ENCODE data around the gene TBL1XR1. TPM values are rescaled to one million over a fixed set of nuclear protein-coding genes. Genes with fewer than 3 reads are reported as not detected.

TBL1XR1 gene
- 100 to 1,000 TPM; 126 to 146 TPM for total RNA-seq
- long read RNA-seq, donor 1, full-length matches to known transcripts = 1 of 11 reads
- long read RNA-seq, donor 1, partial matches to known transcripts = 3 of 11 reads
- long read RNA-seq, donor 1, other reads (novel, unspliced or antisense) = 7 of 11 reads
- long read RNA-seq, donor 2, full-length matches to known transcripts = 2 of 13 reads
- long read RNA-seq, donor 2, partial matches to known transcripts = 5 of 13 reads
- long read RNA-seq, donor 2, other reads (novel, unspliced or antisense) = 6 of 13 reads

DNA sequence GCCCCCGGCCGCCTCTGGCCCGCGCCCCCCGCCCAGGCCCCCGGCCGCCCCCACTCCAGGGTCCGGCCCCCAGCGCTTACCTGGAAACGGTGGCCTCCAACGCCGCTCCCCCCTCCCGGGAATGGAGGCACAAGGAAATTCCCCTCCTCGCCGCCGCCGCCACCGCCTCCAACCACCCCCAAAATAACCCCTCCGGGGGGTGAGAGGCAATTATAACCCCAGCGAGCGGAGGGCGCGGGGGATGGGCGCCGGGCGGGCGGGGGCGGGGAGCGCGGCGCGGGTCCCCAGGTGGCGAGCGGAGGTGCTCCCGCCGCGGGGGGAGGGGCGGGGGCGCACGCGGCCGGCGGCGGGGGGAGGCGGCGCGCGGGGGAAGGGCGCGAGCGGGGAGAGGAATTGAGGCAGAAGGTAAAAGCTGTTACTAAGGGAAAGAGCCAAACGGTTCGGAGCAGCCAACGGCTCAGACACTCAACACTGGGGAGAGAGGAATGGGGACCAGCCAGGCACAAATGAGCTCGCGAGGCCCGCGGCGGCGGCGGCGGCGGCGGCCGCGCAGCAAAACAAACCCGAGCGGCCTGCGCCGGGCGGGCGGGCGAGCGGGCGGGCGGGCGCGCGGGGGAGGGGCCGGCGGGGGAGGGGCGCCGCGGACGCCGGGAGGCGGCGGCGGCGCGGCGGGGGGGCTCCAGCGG lies at the start of gene TBL1XR1:
TBL1XR1 (minus strand) TSS at position 442 of the 686 bp plus-strand sequence. CDS start 132,505 bp downstream, outside the sequence.
- DNase-seq (ENCODE audit: low spot score) = peak; percentile 97
- intact Hi-C loops (cut with DNase I) = loop anchor here (2.0 to 10.0 kb wide), 3 partner anchors 142 to 162 kb away; no protein-coding TSS in a partner anchor

DNA sequence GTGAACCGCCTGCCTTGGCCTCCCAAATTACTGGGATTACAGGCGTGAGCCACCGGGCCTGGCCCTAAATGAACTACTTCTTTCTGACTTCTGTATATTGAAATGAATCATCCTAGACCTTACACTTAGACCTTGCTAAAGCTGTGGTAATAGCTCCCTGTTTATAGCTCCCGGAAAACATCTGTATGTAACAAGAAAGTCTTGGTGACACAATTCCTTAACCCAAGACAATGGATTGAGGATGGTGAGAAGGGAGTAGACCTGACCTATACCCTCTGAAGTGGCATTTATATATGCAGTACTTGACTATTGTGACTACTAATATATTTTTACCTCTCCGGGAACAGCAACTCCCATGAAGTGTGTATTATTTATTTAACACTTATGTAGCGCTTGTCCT lies 48.0 kb upstream of the TBL1XR1 start:
- no peak for DNase-seq (ENCODE audit: low spot score)
- intact Hi-C loops (cut with DNase I) = no loop called here

DNA sequence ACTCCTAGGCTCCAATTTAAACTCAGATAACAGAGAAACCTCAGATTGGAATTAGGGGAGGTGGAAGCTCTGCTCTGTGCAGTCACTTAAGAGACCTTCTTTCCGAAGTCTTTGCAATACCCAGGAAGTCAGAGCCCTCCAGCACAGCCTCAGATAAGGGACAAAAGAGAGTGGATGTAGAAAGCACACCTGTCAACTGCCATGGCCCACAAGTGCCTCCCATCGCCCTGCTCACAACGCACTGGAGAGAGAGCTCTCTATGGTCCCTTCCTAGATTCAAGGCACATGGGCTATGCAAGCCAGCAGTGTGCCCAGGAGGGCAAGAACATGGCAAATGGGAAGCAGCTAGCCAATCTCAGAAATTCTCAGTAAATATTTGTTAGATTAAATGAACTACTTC lies 47.3 kb upstream of the TBL1XR1 start:
- intact Hi-C loops (cut with DNase I) = no loop called here

DNA sequence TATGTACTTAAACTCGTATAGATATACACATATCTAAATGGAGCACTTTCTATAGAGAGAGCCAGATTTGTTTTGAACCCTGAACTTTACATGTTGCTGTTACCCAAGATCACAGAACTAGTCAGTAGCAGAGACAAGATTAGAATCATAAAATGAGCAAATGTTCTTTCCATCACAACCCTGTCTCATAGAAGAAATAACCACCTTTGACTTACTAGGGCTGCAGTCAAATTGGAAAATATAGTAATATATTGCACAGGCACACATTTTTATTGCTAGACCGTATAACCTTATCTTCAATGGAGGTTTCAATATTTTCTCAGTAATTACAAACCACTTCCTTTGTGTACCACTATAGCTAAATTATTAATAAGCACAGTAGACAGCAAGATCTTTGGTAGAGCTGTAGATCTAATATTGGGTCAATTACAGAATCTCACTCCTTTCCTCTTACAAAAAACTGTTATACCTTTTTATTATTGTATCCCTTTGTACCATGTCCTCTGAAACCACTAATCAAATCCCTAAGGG lies 41.5 kb upstream of the TBL1XR1 start:
- no peak for DNase-seq (ENCODE audit: low spot score)
- intact Hi-C loops (cut with DNase I) = no loop called here

More for the DNA sequence above, 47.3 kb upstream of the TBL1XR1 start:
- no peak for DNase-seq (ENCODE audit: low spot score)

DNA sequence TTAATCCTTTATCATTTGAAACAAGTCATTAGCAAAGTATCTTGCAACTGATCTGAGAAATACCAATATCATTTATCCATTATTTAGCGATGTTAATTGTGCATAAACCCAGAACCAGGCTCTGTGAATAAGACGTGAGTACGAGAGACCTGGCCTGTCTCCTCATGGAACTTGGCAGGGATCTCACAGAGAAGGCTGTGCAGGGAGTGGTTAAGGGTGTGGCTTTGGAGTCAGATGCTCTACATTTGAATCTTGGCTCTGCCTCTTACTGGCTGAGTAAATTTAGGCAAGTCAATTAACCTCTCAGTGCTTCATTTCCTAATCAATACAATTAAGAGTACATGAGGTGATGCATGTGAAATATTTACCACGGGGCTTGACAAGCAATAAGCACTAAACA lies 39.9 kb upstream of the TBL1XR1 start:
- intact Hi-C loops (cut with DNase I) = no loop called here
- DNase-seq (ENCODE audit: low spot score) = no peak

DNA sequence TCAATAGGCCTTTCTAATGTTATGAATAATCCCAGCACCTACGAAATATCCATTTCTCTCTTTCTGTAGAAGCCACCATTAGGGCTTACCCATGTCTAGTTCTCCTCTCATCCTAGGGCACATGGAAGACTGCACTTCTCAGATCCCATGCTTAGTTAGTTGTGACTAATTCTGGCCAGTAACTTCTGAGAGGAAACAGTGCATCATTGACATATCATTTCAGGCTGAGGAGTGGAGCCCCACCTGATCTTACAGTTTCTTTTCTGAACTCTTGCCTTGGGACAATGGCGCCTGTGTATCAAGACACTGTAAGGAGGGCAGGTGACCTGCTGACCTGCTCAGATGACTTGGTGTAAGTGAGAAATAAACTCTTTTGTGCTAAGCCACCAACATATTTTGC lies 39.4 kb upstream of the TBL1XR1 start:
- intact Hi-C loops (cut with DNase I) = no loop called here
- DNase-seq (ENCODE audit: low spot score) = no peak

DNA sequence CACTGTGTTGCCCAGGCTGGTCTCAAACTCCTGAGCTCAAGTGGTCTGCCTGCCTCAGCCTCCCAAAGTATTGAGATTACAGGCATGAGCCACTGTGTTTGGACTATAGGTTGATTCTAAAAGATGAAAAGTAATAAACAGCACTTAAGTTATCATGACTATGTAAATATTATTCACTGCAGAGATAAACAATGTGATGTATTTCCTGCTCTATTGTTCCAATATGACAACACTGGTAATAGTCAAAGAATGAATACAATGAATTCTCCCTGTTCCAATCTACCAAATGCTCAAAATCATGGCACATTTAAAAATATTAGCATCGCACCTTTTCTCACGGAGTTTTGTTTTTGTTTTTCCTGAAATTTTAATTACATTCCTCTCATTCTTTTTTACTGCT lies 36.8 kb upstream of the TBL1XR1 start:
- intact Hi-C loops (cut with DNase I) = no loop called here
- DNase-seq (ENCODE audit: low spot score) = no peak

DNA sequence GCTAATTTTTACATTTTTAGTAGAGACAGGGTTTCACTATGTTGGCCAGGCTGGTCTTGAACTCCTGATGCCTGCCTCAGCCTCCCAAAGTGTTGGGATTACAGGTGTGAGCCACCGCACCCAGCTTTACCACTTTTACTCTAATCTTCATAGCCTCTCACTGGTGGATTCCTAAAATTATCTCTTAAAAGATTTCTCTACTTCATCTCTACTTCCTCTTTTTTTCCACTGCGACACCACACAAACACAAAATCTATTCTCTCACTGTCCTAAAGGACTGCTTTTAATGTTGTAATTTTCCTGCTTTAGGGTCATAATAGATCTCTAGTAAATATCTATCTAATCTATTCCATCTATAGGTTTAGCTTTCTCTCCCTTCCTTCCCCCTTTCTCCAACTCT lies 34.0 kb upstream of the TBL1XR1 start:
- intact Hi-C loops (cut with DNase I) = no loop called here
- DNase-seq (ENCODE audit: low spot score) = no peak

DNA sequence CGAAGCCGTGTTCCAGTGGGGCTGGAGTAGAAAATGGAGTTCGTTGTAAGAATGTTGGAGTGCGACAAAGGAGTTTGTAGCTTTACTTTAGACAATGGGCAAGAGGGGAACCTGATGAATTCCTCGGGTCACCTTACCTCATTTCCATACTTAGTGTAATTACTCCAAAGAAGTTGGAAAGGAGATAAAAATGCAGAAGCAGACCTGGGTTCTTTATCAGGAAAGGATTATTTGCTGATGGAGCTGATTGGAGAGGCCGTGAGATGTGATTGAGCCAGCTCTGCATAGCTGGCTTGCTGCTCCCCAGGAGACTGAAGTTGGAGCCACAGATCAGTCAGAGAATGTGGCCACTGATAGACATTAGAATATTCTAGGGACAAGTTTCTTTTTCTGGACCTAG lies 33.4 kb upstream of the TBL1XR1 start:
- DNase-seq (ENCODE audit: low spot score) = no peak
- intact Hi-C loops (cut with DNase I) = no loop called here

DNA sequence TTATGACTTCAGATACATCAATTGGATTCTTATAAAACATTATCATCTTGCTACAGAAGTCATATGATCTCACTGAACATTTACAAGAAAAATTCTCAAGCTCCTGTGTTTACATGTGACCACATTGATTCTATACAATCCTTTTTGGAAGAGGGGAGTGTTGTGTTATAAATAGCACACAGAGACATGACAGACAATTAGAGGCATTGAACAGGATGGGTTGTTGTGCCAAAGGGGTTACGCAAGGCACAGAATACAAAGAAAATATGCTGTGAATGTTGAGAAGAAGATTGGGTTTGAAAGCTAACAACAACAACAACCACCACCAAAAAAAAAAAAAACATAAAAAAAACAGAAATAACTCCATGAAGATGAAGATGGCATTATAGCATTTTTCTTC lies 32.5 kb upstream of the TBL1XR1 start:
- intact Hi-C loops (cut with DNase I) = no loop called here
- DNase-seq (ENCODE audit: low spot score) = no peak

DNA sequence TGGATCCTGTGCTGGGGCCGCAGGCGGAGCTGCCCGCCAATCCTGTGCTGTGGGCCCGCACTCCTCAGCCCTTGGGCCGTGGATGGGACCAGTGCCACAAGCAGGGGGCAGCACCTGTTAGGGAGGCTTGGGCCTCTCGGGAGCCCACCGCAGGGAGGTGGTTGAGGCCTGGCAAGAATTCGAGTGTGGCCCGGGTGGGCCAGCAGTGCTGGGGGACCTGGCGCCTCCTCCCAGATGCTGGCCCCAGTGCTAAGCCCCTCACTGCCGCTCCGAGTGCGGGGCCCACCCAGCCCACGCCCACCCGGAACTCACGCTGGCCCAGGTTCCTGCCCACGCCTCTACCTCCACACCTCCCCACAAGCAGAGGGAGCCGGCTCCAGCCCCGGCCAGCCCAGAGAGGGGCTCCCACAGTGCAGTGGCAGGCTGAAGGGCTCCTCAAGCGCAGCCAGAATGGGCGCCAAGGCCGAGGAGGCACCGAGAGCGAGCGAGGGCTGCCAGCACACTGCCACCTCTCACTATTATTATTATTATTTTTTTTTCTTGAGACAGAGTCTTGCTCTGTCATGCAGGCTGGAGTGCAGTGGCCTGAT lies 31.4 kb upstream of the TBL1XR1 start:
- no peak for DNase-seq (ENCODE audit: low spot score)
- intact Hi-C loops (cut with DNase I) = no loop called here

DNA sequence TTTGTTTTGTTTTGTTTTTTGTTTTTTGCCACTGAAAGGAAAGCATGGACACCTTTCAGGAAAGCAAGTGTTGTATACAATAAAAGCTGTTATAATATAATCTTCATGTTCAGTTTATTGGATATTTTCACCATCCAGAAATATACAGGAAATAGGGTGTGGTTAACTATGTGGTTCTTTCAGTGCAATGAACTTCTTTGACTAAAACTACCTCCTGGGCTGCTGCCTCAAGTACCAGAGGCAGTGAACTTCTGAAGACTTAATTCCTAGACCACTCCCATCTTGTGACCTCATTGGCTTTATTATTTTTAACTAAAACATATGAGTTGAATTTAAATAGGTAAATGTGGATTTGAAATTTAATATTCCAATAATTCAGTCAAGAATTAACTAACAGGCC lies 27.1 kb upstream of the TBL1XR1 start:
- intact Hi-C loops (cut with DNase I) = no loop called here
- DNase-seq (ENCODE audit: low spot score) = no peak

DNA sequence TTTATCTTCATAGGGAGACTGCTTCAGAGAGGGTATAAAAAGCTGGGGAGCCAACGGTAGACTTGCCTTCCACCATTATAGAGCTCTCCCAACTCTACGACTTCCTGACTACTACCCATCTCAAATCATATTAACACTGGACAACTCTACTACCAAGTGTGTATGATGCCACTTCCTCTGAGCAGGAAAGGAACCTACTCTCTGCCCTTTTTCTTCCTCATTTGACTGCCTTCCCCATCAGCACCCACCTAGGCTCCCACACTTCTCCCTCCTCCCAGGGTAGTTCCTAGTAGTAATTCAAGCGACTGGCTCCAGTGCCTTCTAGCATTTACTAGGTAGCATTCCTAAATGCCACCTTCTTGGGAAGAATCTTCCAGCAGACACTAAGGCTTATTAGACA lies 24.5 kb upstream of the TBL1XR1 start:
- intact Hi-C loops (cut with DNase I) = no loop called here
- DNase-seq (ENCODE audit: low spot score) = no peak

DNA sequence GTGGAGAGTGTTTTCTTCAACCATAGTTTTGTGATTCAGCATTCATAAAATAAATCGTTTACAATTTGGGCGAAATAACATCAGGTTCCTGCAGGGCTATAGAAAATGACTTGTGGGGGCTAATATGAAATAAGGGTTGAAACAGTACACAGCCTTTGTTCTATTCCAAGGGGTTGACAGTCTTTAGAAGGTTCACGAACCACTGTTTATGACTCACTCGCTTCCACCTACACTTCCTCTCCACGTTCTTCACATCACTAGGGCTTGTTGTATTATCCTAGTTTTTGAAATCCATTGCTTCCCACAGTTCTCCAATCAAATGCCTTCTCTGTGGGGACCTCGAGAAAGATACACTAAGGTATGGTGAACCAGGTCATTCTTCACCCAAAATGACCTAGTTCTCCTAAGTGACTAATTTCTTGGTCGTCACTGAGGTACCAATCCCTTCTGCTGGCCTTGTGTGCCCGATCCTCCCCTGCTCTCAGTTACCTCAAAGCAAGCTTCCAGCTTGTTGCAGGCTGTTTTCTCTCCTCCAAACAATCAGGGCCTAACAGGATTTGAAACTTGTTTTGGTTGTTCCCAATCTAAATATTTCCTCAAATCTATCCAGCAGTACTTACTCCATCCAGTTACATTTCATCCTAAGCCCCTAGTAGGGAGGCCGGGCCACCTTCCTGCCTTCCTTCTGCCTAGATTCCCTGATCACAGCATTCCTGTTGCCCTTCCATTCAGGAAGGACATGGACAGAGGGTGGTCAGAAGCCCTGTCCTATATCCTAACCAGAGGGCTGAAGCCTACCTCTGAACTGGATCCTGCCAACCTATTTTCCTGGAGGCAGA lies 23.1 kb upstream of the TBL1XR1 start:
- intact Hi-C loops (cut with DNase I) = no loop called here
- DNase-seq (ENCODE audit: low spot score) = no peak

DNA sequence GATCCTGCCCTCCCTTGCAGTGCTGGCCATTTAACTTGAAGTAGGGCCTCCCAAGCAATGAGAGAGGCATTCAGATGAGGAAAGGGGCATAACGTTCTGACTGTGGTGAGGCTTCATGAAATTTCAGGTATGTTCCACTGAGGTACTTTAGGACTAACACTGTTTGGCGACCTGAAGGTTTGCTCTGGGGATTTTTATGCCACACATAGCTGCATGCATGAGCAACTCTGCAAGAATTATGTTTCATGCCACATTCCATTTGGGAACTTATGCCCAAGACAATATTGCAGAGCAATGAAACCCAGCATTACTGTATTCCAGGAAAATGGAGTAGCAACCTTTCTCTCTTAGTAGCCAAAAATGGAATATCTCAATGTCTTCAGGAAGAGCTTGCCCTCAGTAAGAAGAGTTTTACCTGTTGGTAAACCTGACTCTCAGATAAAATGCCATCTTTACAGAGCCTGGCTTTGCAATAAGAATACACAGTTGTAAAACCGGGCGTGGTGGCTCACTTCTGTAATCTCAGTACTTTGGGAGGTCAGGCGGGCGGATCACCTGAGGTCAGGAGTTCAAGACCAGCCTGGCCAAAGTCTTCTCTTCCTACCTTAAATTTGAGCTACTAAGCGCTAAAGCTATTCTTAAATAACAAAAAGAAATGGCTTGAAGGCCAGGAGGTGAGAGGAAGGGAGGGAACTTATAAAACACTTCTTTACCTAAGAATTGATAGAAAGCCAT lies 16.7 kb upstream of the TBL1XR1 start:
- intact Hi-C loops (cut with DNase I) = no loop called here
- no peak for DNase-seq (ENCODE audit: low spot score)

DNA sequence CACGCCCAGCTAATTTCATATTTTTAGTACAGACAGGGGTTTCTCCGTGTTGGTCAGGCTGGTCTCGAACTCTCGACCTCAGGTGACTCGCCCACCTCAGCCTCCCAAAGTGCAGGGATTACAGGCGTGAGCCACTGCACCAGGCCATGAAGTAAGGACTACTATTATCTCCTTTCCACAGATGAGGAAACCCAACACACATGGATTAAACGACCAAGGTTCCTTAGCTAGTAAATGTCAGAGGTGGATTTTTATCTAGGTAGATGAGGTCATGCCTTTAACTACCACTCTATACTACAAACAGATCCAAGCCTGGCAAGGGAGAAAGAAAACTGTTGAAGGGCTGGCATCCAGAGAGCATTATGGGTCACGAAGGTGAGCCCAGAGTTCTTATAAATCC lies 15.5 kb upstream of the TBL1XR1 start:
- intact Hi-C loops (cut with DNase I) = no loop called here
- DNase-seq (ENCODE audit: low spot score) = no peak

DNA sequence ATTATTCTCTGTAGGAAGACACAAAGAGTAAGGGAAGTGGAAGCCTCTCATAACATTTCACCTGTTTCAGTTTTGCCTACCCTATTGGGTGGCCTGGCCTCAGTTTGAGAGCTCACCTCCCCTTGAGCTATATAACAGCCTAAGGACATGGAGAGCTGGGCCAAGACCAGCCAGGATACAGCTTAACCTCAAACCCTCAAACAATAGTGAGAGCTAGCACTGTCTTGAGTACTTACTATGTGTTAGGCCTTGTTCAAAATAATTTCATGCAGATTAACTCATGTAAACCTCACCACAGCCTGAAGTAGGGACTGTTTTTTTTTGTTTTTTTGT lies 15.0 kb upstream of the TBL1XR1 start:
- DNase-seq (ENCODE audit: low spot score) = no peak
- intact Hi-C loops (cut with DNase I) = no loop called here

DNA sequence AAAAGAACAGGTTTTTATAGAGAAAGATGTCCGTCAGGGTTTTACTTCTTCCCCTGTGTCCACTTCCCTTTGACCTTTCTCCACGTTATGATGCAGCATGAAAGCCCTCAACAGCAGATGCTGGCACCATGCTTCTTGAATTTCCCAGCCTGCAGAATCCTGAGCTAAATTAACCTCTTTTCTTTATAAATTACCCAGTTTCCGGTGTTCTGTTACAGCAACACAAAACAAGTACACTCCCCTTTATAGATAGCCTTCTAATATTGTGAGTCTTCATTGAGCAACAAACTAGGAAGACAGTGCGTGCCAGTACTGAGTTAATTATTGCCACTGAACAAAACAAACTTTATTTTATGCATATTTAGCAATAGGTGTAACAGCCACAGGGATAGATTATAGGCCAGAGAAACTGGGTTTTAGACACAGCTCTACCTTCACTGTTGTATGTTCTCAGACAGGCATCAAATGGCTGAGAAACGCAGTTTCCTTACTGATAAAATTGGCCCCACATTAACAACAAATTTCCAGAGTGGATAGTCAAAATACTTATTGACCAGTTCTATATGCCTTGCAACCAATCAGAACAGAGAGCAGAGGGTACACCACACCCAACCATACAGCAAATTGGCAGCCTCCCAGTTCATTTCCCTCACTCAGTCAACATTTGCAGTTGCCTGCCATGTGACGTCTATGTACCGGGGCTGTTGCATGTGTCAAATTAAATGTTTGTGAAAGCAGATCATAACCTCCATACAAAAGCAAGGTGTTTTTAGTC lies 14.4 kb upstream of the TBL1XR1 start:
- intact Hi-C loops (cut with DNase I) = no loop called here
- DNase-seq (ENCODE audit: low spot score) = no peak

Measured in posterior vena cava (tissue), 2 donors.